Measurements from ENCODE around the gene MARCKSL1.
"Not testable (repeated sequence)": the region's sequence is repeated elsewhere in the genome, so short reads cannot be mapped to it uniquely, and the experiment has no call there.

The MARCKSL1 gene, protein sequence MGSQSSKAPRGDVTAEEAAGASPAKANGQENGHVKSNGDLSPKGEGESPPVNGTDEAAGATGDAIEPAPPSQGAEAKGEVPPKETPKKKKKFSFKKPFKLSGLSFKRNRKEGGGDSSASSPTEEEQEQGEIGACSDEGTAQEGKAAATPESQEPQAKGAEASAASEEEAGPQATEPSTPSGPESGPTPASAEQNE

GRCh38 chr1:32335790-32336590, at the start of gene MARCKSL1:
Gene MARCKSL1 (minus strand): TSS chr1:32336233. CDS start chr1:32336033, 200 bp downstream.
- no peak for DNase-seq (ENCODE audit: low read depth, low spot score)
- no peak within 1 kb of the TSS for H3K27ac ChIP-seq

DNA sequence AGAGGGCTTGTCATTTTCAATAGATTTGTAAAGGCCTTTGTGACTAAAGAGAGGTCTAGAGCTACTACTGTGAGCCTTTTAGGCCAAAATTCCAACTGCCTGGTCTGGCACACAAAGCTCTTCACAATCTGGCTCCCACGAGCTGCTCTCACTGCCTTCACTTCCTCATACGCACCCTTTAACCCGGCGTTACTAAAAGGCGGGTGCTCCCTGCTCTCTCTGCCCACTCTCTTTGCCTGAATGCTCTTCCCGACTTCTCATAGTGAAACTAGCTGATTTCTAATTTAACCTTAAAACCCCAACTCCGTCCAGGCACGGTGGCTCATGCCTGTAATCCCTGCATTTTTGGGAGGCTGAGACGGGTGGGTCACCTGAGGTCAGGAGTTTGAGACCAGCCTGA, 44.0 kb upstream of the MARCKSL1 start:
- DNase-seq (ENCODE audit: low read depth, low spot score) = no peak

DNA sequence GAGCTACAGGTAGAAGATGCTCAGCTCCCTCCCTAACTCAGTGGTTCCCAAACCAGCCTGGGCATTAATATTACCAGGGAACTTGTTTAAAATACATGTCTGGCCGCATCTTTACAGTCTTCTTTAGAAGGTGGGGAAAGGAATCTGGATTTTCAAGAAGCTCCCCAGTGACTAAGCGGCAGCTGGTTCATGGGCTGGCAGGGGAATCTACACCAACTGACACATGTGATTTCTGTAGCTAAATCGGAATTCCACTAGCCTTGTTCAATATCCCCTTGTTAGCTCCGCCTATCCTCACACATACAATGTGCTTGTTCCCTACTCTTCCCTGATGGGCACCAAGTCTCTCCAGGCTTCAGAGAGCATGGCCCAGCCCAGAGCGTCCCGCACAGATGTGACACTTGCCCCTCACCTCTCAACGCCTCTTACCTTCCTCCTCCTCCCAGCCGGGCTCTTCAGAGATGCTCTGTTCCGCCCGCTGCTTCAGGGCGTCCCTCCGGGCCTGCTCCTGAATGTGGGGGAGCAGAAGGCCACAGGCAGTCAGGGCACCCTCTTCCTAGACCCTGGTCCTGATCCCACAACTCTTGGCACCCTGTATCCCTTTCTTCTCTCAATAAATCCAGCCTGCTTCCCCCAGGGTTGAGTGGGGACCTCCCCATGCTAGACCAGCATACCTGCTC, 41.6 kb upstream of the MARCKSL1 start:
- DNase-seq (ENCODE audit: low read depth, low spot score) = no peak
- no peak overlapping the region for H3K27ac ChIP-seq

More for the DNA sequence above, 44.0 kb upstream of the MARCKSL1 start:
- no peak overlapping the region for H3K27ac ChIP-seq

GRCh38 chr1:32376199-32376598, 40.2 kb upstream of the MARCKSL1 start:
- H3K27ac ChIP-seq = no peak overlapping the region
- DNase-seq (ENCODE audit: low read depth, low spot score) = no peak

DNA sequence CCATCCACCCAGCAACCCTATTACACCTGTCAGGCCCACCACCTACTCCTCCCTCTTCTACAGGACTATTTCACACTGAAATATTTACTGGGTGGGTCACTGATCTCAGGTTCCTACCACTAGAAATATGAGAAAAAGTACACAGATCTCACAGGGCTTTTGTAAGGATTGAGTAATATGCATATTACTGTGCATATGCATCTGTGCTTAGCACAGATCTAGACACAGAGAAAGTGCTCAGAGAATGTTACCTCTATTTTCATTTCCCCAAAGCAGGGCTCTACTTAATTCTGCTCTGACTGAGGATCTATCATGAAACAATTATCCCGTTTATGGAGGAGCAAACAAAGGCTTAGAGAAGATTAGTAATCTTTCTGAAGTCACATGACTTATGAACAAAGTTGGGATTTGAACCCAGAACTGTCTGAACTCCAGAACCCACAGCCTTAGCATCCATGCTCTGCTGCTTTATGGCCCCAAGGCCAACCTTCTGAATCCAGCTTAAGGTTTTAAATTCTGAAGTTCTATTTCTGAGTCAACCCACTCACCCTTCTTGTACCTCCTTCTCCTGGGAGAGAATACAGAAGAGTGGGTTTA, 38.1 kb upstream of the MARCKSL1 start:
- no peak overlapping the region for H3K27ac ChIP-seq
- DNase-seq (ENCODE audit: low read depth, low spot score) = no peak

- no peak overlapping the region for H3K27ac ChIP-seq
- no peak for DNase-seq (ENCODE audit: low read depth, low spot score)
Observed at GRCh38 chr1:32372149-32372756, 36.2 kb upstream of the MARCKSL1 start.

DNA sequence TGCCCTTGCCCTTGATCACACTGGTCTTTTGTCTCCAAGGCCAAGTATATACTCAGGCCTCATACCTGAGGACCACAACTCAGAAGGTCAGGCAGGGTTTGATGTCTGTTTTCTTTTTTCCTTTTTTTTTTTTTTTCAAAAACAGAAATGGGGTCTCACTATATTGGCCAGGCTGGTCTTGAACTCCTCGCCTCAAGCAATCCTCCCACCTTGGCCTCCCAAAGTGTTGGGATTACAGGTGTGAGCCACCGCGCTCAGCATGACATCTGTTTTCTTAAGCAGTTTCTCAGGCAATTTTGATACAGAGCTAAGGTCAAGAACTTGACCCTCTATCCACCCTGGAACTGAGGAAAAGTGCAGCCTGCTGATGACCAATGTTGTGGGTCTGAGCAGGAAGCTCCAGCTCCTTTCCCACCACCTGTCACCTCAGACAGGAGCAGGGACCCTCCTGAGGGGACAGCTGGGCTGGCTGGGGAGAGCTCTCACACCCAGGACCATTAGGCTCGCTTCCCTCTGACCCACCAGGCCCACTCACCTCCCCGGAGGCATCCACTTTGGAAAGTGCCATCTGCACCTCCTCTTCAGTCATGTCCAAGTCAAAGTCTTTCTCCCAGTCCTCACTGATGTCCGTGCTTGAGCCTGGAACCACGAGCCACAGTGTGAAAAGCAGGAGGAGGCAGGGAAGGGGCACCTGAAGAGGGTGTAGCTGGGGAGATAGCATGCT, 32.0 kb upstream of the MARCKSL1 start:
- no peak overlapping the region for H3K27ac ChIP-seq
- no peak for DNase-seq (ENCODE audit: low read depth, low spot score)

GRCh38 chr1:32365445-32365844, 29.4 kb upstream of the MARCKSL1 start:
- DNase-seq (ENCODE audit: low read depth, low spot score) = no peak
- H3K27ac ChIP-seq = no peak overlapping the region

GRCh38 chr1:32364836-32365235, 28.8 kb upstream of the MARCKSL1 start:
- H3K27ac ChIP-seq = no peak overlapping the region
- DNase-seq (ENCODE audit: low read depth, low spot score) = no peak

DNA sequence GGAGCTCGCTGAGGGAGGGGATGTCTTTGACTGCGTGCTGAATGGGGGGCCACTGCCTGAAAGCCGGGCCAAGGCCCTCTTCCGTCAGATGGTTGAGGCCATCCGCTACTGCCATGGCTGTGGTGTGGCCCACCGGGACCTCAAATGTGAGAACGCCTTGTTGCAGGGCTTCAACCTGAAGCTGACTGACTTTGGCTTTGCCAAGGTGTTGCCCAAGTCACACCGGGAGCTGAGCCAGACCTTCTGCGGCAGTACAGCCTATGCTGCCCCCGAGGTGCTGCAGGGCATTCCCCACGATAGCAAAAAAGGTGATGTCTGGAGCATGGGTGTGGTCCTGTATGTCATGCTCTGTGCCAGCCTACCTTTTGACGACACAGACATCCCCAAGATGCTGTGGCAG, 27.7 kb upstream of the MARCKSL1 start:
- DNase-seq (ENCODE audit: low read depth, low spot score) = no peak
- no peak overlapping the region for H3K27ac ChIP-seq

GRCh38 chr1:32362474-32363313, 26.7 kb upstream of the MARCKSL1 start, which contains the start of the genes FAM229A and TSSK3:
Gene FAM229A (minus strand): TSS chr1:32362485. CDS start chr1:32362091, 394 bp downstream.
Gene TSSK3 (plus strand): TSS chr1:32362539. CDS start chr1:32362702, 163 bp downstream.
- DNase-seq (ENCODE audit: low read depth, low spot score) = no peak
- H3K27ac ChIP-seq = no peak within 1 kb of the TSS

GRCh38 chr1:32361674-32362473, 25.8 kb upstream of the MARCKSL1 start:
- H3K27ac ChIP-seq = no peak overlapping the region
- DNase-seq (ENCODE audit: low read depth, low spot score) = no peak

GRCh38 chr1:32361308-32361673, 25.3 kb upstream of the MARCKSL1 start:
- no peak for DNase-seq (ENCODE audit: low read depth, low spot score)
- H3K27ac ChIP-seq = no peak overlapping the region

- no peak for DNase-seq (ENCODE audit: low read depth, low spot score)
- no peak overlapping the region for H3K27ac ChIP-seq
Observed at GRCh38 chr1:32358435-32358834, 22.4 kb upstream of the MARCKSL1 start.

- no peak overlapping the region for H3K27ac ChIP-seq
- no peak for DNase-seq (ENCODE audit: low read depth, low spot score)
Observed at GRCh38 chr1:32357614-32358013, 21.6 kb upstream of the MARCKSL1 start.

GRCh38 chr1:32356478-32356877, 20.4 kb upstream of the MARCKSL1 start:
- no peak overlapping the region for H3K27ac ChIP-seq
- DNase-seq (ENCODE audit: low read depth, low spot score) = no peak

GRCh38 chr1:32355778-32356177, 19.7 kb upstream of the MARCKSL1 start:
- not testable (repeated sequence) for H3K27ac ChIP-seq; DNase-seq (ENCODE audit: low read depth, low spot score)
